Measurements from ENCODE around the gene FBXO2. TPM values are rescaled to one million over a fixed set of nuclear protein-coding genes. Genes with fewer than 3 reads are reported as not detected.

Gene FBXO2
- total and polyA plus RNA-seq, 11 donors, result 0.83 to 7.5 (median 2.5) TPM

DNA sequence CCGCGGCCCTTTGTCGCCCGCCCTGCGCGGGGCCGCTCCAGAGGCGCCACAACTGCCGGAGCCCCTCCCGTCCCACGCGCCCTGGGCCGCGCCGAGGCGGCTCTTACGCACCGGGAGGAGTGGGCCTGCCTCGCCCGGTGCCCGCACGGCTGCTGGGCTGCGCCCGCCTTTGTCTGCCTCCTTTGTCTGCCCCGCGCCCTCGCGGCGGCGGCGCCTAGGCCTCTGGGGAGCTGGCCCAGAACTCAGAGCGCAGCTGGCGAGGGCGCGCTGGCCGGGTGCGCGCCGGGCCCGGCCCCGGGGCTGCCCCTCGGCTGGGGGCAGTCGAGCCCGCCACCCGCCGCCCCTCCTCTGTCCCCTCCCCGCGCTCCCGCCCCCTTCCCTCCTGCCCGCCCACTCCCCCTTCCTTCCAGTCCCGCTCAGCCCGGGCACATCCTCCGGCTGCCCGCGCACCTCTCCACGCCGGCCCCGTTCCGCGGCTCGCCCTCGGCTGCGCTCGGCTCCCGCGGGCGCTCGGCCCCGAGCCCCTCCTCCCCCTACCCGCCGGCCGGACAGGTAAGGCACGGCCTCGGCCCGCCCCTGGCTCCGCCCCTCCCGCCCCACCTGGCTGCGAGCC lies 37.2 kb upstream of the FBXO2 start, which contains the start of gene DRAXIN:
Gene DRAXIN (plus strand): TSS at position 409 of the 613 bp plus-strand sequence. CDS start 14,549 bp downstream, outside the sequence.
- Histone ChIP-seq H3K27ac (no peak within 1 kb of the TSS), H3K9me3 (no peaks in the 10 kb centered on the region), H3K27me3 (peaks cover 23 to 84% (median 54%) of the 10 kb centered on the region in 9 donors), H3K4me3 (peak within 1 kb of the TSS in 9 of 12 donors; percentile 13 to 47 (median 34)), H3K4me1 (peaks cover 0 to 31% (median 8%) of the 10 kb centered on the region in 12 donors), H3K36me3 (no peaks in the 10 kb centered on the region)
- ATAC-seq (no peak), DNase-seq (no peak)
- no peak for TF ChIP-seq POLR2A (IDR thresholded peaks at IDR 0.05)
- TF ChIP-seq, protein P1, sequence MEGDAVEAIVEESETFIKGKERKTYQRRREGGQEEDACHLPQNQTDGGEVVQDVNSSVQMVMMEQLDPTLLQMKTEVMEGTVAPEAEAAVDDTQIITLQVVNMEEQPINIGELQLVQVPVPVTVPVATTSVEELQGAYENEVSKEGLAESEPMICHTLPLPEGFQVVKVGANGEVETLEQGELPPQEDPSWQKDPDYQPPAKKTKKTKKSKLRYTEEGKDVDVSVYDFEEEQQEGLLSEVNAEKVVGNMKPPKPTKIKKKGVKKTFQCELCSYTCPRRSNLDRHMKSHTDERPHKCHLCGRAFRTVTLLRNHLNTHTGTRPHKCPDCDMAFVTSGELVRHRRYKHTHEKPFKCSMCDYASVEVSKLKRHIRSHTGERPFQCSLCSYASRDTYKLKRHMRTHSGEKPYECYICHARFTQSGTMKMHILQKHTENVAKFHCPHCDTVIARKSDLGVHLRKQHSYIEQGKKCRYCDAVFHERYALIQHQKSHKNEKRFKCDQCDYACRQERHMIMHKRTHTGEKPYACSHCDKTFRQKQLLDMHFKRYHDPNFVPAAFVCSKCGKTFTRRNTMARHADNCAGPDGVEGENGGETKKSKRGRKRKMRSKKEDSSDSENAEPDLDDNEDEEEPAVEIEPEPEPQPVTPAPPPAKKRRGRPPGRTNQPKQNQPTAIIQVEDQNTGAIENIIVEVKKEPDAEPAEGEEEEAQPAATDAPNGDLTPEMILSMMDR (IDR thresholded peaks at IDR 0.05), result no peak
- intact Hi-C loops (cut with DNase I), result no loop called here
- WGBS, 4 donors, result 1 to 2% (median 1%) methylated on average over 23 to 78 of the region's 78 CpGs; no CpG with 5 or more reads in 1 of the 4 donors

DNA sequence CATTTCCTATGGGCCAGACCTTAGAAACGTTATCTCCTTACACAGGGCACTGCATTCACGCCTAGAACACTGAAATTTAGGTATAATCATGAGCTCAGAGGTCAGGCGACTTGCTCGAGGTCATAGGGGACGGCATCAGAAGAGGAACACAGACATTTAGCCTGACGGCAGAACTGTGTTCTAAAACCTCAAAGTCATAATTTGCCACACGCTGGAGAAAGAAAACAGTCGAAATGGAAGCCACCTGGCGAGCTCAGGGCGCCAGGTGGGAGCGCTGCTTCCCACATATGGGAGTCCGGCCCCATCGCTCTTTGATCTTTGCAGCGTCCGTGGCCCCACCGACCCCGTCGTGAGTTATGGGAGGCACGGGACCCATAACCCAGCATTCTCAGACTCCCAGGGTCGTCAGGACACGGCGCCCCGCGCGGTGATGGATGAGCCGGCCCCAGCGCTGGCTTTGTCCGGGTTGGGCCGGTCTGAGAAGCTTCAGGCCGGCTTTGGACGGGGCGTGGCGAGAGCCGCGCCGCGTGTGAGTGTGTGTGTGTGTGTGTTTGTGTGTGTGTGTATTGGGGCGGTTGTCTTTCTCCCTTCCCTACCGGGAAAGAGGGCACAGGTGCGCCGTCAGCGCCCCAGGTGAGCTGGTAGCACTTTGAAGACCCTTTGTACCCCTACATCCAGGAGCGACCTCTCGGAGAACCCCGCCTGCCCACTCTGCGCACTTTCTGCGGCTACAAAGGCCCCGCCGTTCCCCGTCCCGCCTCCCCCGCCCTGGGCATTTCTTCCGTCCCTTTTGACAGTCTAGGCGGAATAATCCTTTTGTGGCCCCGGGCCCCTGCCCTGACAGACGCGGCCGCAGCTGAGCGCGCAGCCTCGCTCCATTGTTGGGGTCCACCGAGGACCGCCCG lies 36.4 kb upstream of the FBXO2 start:
- H3K4me3 ChIP-seq, result peak overlapping the region in 9 of 12 donors; percentile 13 to 47 (median 34)
- no peaks in the 10 kb centered on the region for H3K36me3 ChIP-seq
- no peaks in the 10 kb centered on the region for H3K9me3 ChIP-seq
- H3K27me3 ChIP-seq, result peaks cover 23 to 88% (median 54%) of the 10 kb centered on the region in 9 donors
- intact Hi-C loops (cut with DNase I), result no loop called here
- H3K27ac ChIP-seq, result no peak overlapping the region
- no peak for TF ChIP-seq POLR2A (IDR thresholded peaks at IDR 0.05)
- TF ChIP-seq, protein P1 (IDR thresholded peaks at IDR 0.05), result no peak
- DNase-seq (no peak), ATAC-seq (no peak)
- H3K4me1 ChIP-seq, result peaks cover 0 to 31% (median 8%) of the 10 kb centered on the region in 12 donors
- 4 to 7% (median 4%) methylated on average over 41 to 64 of the region's 64 CpGs for WGBS, 4 donors

DNA sequence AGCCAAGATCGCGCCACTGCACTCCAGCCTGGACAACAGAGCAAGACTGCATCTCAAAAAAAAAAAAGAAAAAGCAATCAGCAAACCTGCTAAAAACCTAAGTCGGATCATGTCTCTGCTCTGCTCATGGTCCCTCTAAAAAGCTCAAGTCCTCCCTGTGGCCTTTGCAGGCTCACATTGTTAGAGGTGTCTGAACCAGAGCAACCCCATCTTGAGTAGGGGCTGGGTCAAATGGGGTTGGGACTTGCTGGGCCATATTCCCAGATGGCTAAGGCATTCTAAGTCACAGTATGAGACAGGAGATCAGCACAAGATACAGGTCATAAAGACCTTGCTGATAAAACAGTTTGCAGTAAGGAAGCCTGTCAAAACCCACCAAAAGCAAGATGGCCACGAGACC lies 34.3 kb upstream of the FBXO2 start:
- WGBS, 4 donors, result 93 to 95% (median 94%) methylated on average over 4 of the region's 4 CpGs
- peaks cover 0 to 29% (median 8%) of the 10 kb centered on the region in 12 donors for H3K4me1 ChIP-seq
- no peaks in the 10 kb centered on the region for H3K9me3 ChIP-seq
- peaks cover 19 to 78% (median 51%) of the 10 kb centered on the region in 9 donors for H3K27me3 ChIP-seq
- DNase-seq, result no peak
- H3K4me3 ChIP-seq, result no peak overlapping the region
- H3K36me3 ChIP-seq, result no peaks in the 10 kb centered on the region
- no peak for ATAC-seq
- no peak overlapping the region for H3K27ac ChIP-seq
- intact Hi-C loops (cut with DNase I), result no loop called here
- TF ChIP-seq, protein P1 (IDR thresholded peaks at IDR 0.05), result no peak
- no peak for TF ChIP-seq POLR2A (IDR thresholded peaks at IDR 0.05)

DNA sequence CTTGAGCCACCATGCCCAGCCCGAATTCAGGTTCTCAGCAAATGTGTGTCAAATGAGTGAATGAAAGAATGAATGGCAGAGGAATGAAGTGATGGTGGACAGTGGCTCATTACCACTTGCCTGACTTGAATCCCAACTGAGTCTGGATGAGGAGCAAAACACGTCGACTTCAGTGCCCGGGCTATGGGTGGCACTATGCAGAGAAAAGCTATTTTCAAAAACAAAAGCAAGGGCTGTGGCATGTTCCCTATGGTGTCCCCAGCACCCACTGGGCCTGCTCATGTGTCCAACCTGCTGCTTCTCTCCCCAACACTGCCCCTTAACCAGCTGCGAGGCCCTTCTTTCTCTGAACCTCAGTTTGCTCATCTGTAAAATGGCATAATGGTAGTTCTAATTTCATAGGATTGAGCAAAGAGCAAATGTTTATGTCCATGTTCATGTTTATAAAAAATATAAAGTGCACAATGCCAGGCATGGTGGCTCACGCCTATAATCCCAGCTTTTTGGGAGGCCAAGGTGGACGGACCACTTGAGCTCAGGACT lies 31.1 kb upstream of the FBXO2 start:
- peaks cover 0 to 14% (median 9%) of the 10 kb centered on the region in 12 donors for H3K4me1 ChIP-seq
- H3K27ac ChIP-seq, result no peak overlapping the region
- ATAC-seq (no peak), DNase-seq (no peak)
- no peaks in the 10 kb centered on the region for H3K9me3 ChIP-seq
- peaks cover 0 to 49% (median 21%) of the 10 kb centered on the region in 9 donors for H3K27me3 ChIP-seq
- TF ChIP-seq, protein P1 (IDR thresholded peaks at IDR 0.05), result no peak
- no peak for TF ChIP-seq POLR2A (IDR thresholded peaks at IDR 0.05)
- H3K36me3 ChIP-seq, result no peaks in the 10 kb centered on the region
- WGBS, 4 donors, result 86 to 91% (median 89%) methylated on average over 7 of the region's 7 CpGs
- H3K4me3 ChIP-seq, result no peak overlapping the region
- intact Hi-C loops (cut with DNase I), result no loop called here

Measured in heart left ventricle (tissue), 16 donors.